ENCODE measurements around the gene ZKSCAN5.

DNA sequence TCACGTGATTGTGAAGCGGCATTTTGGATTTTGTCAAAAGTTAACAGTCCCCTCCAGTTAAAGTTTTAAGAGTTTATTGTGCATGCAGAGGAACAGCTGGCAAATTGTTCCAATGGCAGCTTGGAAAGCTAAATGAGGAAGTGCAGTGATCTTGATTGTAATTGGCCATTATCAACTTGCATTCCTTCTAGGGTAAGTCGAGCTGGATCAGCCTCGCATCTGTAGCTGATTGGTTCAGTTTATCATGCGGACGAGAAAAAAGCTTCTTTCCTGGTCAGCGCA is 31.2 kb upstream of the ZKSCAN5 start:
- TF ChIP-seq POLR2AphosphoS5 (IDR thresholded peaks at IDR 0.05) (peak in 1 of 3 donors; percentile 54), POLR2A (IDR thresholded peaks at IDR 0.05) (no peak), EP300 (IDR thresholded peaks at IDR 0.05) (no peak)
- TF ChIP-seq, protein P1, sequence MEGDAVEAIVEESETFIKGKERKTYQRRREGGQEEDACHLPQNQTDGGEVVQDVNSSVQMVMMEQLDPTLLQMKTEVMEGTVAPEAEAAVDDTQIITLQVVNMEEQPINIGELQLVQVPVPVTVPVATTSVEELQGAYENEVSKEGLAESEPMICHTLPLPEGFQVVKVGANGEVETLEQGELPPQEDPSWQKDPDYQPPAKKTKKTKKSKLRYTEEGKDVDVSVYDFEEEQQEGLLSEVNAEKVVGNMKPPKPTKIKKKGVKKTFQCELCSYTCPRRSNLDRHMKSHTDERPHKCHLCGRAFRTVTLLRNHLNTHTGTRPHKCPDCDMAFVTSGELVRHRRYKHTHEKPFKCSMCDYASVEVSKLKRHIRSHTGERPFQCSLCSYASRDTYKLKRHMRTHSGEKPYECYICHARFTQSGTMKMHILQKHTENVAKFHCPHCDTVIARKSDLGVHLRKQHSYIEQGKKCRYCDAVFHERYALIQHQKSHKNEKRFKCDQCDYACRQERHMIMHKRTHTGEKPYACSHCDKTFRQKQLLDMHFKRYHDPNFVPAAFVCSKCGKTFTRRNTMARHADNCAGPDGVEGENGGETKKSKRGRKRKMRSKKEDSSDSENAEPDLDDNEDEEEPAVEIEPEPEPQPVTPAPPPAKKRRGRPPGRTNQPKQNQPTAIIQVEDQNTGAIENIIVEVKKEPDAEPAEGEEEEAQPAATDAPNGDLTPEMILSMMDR (IDR thresholded peaks at IDR 0.05) = no peak
